GM19351 (cell line): ENCODE data around the gene GPR107.
A peak's percentile ranks its signal among the peaks of the same experiment; 100 is the strongest.

Source experiments
- ATAC-seq: cut with Tn5 transposase; IDR thresholded peaks from one replicate; pipeline ENCODE4 v1.9.1; 2021; ENCODE audit warnings: mild to moderate bottlenecking, moderate library complexity; ENCODE audit not compliant: unreplicated experiment

The GPR107 gene

DNA sequence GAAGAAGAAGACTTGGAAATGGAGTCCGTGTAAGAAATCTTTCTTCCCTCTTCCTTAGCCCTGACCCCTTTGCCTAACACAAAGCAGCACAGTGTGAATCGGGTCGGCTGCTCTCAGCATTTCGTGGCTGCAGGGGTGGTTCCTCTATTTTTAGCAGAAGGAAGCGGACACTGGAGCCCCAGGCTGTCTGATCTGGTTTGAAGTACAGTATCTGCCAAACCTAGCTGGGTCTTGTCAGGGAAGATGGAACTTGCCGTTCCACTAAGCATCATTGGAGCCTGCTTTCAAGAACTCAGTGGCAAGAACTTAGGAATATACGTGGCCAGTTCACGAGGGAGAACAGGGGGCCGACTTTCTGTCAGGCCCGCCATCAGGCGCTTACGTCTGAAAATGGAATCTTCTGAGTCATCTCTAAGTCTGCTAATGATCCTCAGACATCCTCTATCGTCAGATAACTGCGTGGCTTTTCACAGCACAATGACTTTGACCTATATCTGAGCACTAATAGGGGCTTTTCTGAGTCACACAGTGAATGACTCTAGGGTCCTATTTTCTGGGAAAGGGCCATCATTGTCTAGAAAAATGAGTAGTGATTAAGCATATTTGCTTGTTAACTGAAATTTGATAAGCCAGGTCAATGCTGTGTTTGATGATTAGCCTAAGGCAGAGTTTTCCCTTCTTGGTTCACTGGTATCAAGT, 75.2 kb downstream of the GPR107 start:
- peak; percentile 68 for ATAC-seq

GRCh38 chr9:130129432-130130061, 75.8 kb downstream of the GPR107 start:
- no peak for ATAC-seq

DNA sequence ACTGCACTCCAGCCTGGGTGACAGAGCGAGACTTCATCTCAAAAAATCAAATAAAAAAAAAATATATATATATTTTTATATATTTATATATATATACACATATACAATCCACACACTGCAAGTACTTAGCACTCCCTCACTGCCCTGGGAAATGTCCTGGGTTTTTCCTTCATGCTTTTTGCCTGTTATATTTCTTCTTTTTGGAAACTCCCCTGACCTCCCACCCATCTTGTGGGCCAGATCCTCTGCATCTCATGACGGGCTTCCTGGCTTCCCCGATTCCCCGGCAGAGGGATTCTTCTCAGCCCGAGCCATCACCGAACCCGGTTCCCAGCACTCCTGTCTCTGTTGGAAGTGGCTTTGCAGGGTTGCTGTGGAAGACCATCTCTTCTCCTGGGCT, 79.0 kb downstream of the GPR107 start:
- ATAC-seq: no peak

- no peak for ATAC-seq
Measured at GRCh38 chr9:130137081-130137640, 83.5 kb downstream of the GPR107 start.

DNA sequence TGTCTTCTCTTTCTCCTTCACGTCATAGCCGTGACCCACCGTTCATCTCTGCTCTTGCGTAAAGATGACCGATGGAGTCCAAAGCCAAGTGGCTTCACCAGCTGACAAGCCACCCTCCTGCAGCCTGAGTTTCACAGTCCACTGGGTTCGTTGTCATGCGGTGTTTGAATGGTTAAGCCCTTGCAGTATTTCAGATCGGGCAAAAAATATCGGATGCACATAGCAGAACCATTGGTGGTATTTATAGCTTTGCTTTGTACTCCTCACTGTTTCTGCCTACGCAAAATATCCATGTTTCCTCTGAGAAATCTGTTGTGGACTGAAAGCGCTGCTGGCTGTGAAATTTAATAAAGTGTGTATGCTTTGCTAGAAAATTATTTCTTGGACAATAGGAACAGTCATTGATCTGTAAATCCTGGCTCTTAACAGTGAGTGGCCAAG, 84.0 kb downstream of the GPR107 start:
- ATAC-seq: no peak

- no peak for ATAC-seq
Measured at GRCh38 chr9:130138171-130138653, 84.5 kb downstream of the GPR107 start.

DNA sequence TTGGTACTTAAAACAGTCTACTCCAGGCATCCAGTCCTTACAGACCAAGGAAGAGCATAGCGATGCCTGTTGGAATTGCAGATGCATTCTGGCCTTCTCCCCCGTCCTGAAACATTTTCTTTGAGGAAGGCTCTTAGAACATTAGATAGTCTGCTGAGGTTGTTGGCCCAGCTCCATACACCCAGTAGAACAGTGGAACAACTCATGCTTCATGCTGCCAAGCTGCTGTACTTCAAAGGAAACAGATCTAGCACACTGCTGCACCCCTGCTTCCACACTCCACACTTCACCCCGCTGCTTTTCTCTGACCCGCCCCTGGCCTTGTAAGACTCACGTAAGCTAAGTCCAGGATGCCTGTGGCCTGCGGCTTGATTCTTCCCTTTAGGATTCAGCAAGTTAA, 85.1 kb downstream of the GPR107 start:
- no peak for ATAC-seq

DNA sequence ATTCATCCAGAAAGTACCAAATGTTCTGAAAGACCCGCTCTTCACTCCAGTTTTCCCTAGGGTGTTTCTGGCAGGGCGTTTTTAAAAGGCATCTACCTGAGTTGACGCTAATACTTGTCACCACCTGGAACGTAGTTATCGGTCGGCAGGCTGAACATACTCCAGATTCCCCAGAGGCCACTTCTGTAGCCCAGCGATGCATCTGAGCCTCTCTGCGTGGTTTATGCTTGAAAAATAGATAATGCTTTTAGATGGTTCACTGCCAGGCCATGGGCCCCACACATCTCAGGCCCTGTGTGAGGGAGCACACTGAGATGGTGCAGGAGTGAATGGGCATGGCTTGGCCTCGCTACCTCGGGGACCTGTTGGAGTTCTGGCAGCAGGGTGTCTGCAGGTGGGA, 85.5 kb downstream of the GPR107 start:
- no peak for ATAC-seq

GRCh38 chr9:130140706-130141105, 87.0 kb downstream of the GPR107 start:
- ATAC-seq: no peak

- no peak for ATAC-seq
Measured at GRCh38 chr9:130142056-130142455, 88.3 kb downstream of the GPR107 start.

DNA sequence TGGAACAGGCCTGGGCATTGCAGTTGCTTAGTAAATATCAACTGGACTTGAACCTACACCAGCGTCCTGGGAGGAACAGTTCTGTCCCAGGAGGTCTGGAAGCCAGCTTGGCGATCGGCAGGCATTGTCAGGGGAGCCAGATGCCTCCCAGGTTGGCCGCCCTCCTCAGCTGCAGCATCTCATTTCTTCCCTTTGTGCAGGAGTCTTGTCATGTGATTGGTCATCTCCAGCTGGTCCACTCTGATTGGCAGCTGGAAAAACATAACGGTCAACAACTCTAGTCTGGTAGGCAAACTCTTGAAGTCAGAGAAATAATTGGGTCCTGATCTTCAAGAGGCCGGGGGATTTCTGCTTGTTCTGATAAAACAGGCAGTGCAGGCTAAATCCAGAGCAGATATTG, 88.9 kb downstream of the GPR107 start:
- ATAC-seq: no peak

- no peak for ATAC-seq
Measured at GRCh38 chr9:130143279-130143893, 89.7 kb downstream of the GPR107 start.

DNA sequence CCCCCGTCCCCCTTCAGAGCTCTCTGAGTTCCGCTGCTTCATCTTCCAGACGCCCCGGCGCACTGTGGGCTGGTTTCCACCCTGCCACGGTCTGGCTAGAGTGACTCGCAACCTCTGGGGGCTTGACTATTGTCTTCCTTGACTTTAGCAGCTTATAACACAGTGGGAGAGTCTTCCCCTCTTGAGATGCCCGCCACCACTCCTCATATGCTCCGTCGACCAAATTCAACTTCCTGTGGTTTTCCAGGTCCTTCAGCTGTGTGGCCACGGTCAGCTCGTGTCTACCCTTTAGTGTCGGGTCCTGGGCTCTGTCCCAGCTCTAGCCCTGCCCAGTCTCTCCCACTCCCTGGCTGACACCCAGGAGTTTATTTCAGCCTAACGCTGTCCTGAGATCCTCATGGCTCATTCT, 90.3 kb downstream of the GPR107 start:
- ATAC-seq: no peak

DNA sequence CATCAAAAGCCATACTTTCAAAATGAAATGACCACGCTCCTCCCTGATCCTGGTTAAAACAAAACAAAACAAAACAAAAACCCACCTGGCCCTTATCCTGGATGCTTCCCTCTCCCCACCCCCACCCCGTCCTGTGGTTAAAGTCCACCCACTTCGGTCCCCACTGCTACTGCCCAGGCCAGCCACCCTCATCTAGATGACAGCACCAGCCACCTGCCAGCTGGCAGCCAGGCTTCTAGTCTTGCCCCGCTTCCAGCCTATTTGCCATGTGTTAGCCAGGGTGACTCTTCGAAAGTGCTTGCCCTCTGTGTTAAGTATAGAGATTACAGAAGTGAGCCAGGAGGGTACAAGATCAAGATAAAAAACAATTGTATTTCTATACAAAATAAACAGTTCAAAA, 91.0 kb downstream of the GPR107 start:
- ATAC-seq: no peak

GRCh38 chr9:130145658-130146057, 92.0 kb downstream of the GPR107 start:
- no peak for ATAC-seq

- ATAC-seq: no peak
Measured at GRCh38 chr9:130147198-130147597, 93.5 kb downstream of the GPR107 start.

- no peak for ATAC-seq
Measured at GRCh38 chr9:130147910-130148309, 94.2 kb downstream of the GPR107 start.

- ATAC-seq: no peak
Measured at GRCh38 chr9:130149031-130149430, 95.3 kb downstream of the GPR107 start.

- no peak for ATAC-seq
Measured at GRCh38 chr9:130149654-130150286, 96.1 kb downstream of the GPR107 start.

DNA sequence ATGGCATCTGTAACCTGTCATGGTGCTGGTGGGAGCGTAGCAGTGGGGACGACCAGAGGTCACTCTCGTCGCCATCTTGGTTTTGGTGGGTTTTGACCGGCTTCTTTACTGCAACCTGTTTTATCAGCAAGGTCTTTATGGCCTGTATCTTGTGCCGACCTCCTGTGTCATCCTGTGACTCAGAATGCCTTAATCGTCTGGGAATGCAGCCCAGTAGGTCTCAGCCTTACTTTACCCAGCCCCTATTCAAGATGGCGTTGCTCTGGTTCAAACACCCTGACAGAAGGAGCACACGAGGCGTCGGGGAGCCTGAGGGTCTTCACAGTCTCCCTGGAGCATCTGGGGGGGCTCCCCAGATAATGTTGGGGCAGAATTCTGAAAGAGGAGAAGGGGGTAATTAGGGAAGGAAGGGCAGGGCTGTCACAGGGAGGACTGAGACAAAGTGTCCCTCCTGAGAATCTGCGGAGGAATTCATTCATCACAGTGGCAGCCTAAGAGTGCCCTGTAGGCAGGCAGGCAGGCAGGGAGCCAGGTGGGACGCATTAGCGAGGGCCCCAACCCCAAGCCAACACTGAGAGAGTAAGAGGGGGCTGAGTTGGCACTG, 97.2 kb downstream of the GPR107 start:
- ATAC-seq: no peak

GRCh38 chr9:130154816-130155215, 101.1 kb downstream of the GPR107 start:
- ATAC-seq: no peak
